HFFc6 (cell line): Measurements from ENCODE around the gene CABLES2. TPM values are rescaled to one million over a fixed set of nuclear protein-coding genes. Genes with fewer than 3 reads are reported as not detected.

Source experiments
- DNase-seq: peaks from one replicate; pipeline ENCODE4 v3.0.0-alpha.2; 2018
- H3K27ac Mint-ChIP-seq: 2 replicates; pipeline ENCODE4 v1.8.0; 2020; ENCODE audit warnings: mild to moderate bottlenecking, mixed read lengths
- H3K27me3 Mint-ChIP-seq: 2 replicates; pipeline ENCODE4 v1.8.0; 2021; ENCODE audit warnings: mild to moderate bottlenecking, moderate library complexity, mixed read lengths; ENCODE audit not compliant: insufficient read depth
- H3K36me3 Mint-ChIP-seq: 2 replicates; pipeline ENCODE4 v1.8.0; 2021; ENCODE audit warnings: low read depth, mixed read lengths
- H3K4me1 Mint-ChIP-seq: 2 replicates; pipeline ENCODE4 v1.8.0; 2020; ENCODE audit warnings: low read depth, mixed read lengths
- H3K4me3 Mint-ChIP-seq: 2 replicates; pipeline ENCODE4 v1.8.0; 2020; ENCODE audit warnings: mild to moderate bottlenecking, moderate library complexity, mixed read lengths
- H3K9me3 Mint-ChIP-seq: 2 replicates; pipeline ENCODE4 v1.8.0; 2020; ENCODE audit warnings: mild to moderate bottlenecking, mixed read lengths
- CTCF ChIP-seq: fragments of 200-600 bp; sonication (generic); IDR thresholded peaks from 2 replicates; pipeline ENCODE4 v1.5.0; 2021; ENCODE audit warnings: antibody characterized with exemption, mild to moderate bottlenecking
- long read RNA-seq: library from polyadenylated mRNA; unstranded; transcript quantifications from one replicate; pipeline ENCODE4 v2.0.0, GENCODE V29; 2019
- total RNA-seq, 6 experiments: library from RNA; stranded (reverse); fragmentation: NEBNext Ultra II Directional; extraction: Animal tissue kit (Norgen Biotek cat#: 25700); gene quantifications; 2 replicates in 1 of 6; 3 replicates in 5 of 6; pipeline ENCODE4 v1.2.3, GENCODE V29; 2021

The CABLES2 gene
- 1 to 10 TPM; 4.9 to 7.0 (median 6.6) TPM for total RNA-seq
- long read RNA-seq, partial matches to known transcripts = 3 of 5 reads
- long read RNA-seq, other reads (novel, unspliced or antisense) = 2 of 5 reads

GRCh38 chr20:62407221-62407992 lies at the start of gene CABLES2:
Gene CABLES2 (minus strand): TSS chr20:62407285. CDS start chr20:62407276, 9 bp downstream.
- Mint-ChIP-seq H3K4me1 (peaks cover 11% of the 10 kb centered on the region), H3K27me3 (peaks cover 2% of the 10 kb centered on the region), H3K27ac (no peak within 1 kb of the TSS), H3K4me3 (peak within 1 kb of the TSS; percentile 81), H3K9me3 (no peaks in the 10 kb centered on the region), H3K36me3 (no peaks in the 10 kb centered on the region)
- peak; percentile 88 for DNase-seq
- peak; percentile 44 for TF ChIP-seq CTCF

DNA sequence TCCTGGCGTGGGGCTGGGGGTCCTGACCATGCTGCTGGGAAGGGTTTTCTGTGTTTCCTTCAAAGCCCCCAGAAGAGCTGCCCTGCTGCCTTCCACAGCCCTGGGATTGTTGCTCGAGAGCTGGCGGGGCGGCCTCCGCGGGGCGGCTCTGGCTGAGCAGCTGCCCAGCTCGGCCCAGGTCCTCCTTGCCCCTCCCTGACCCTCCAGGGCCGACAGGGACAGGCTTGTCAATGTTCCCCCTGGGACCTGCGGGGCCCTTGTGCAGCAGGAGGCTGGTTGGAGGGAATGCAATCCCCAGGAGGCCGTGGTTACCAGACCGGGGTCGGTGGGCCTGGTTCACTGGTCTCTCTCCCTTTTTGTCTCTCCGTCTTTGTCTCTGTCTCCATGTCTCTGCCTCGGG lies 48.8 kb upstream of the CABLES2 start:
- TF ChIP-seq CTCF = no peak
- Mint-ChIP-seq H3K4me3 (no peak overlapping the region), H3K4me1 (no peaks in the 10 kb centered on the region), H3K27ac (no peak overlapping the region), H3K36me3 (no peaks in the 10 kb centered on the region), H3K27me3 (peaks cover 15% of the 10 kb centered on the region), H3K9me3 (no peaks in the 10 kb centered on the region)
- DNase-seq = no peak

DNA sequence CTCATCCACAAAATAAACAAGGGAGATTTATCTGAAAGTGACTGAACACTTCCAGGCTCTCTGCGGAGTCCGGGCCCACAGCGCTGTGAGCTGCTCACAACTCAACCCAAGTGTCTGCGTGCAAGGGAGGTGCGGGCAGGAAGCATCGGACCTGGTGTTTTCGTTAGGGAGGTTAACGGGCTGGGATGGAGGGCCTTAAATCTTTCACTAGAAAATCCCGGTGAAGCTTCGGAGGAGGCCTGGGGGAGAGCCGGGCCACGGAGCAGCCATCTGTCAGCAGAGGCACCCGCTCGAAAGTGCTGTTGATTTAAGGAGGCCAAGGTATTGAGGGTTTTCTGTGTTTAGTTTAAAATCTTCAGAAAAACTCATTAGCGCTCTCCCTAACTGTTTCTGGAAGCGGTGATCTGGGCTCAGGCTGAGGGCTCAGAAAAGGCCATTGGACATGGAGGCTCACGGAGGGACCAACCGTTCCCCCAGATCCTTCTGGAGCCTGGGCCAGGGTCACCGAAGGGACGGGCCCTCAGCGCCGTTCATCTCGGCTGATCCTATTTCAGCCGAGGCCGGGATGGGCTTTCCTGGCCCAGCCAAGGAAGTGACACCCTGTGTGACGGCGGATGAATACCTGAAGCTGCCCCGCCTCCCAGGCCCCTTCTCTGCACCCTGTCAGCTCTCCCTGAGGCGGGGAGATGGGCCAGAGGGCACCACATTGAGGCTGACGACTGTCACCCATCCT lies 48.0 kb upstream of the CABLES2 start:
- H3K4me1 Mint-ChIP-seq = no peaks in the 10 kb centered on the region
- H3K27me3 Mint-ChIP-seq = peaks cover 15% of the 10 kb centered on the region
- no peaks in the 10 kb centered on the region for H3K36me3 Mint-ChIP-seq
- no peaks in the 10 kb centered on the region for H3K9me3 Mint-ChIP-seq
- no peak for DNase-seq
- no peak for TF ChIP-seq CTCF
- no peak overlapping the region for H3K27ac Mint-ChIP-seq
- H3K4me3 Mint-ChIP-seq = no peak overlapping the region

GRCh38 chr20:62453186-62453808 lies 46.2 kb upstream of the CABLES2 start:
- no peaks in the 10 kb centered on the region for H3K9me3 Mint-ChIP-seq
- DNase-seq = no peak
- peaks cover 26% of the 10 kb centered on the region for H3K27me3 Mint-ChIP-seq
- TF ChIP-seq CTCF = no peak
- no peaks in the 10 kb centered on the region for H3K4me1 Mint-ChIP-seq
- H3K36me3 Mint-ChIP-seq = no peaks in the 10 kb centered on the region
- no peak overlapping the region for H3K4me3 Mint-ChIP-seq
- no peak overlapping the region for H3K27ac Mint-ChIP-seq

DNA sequence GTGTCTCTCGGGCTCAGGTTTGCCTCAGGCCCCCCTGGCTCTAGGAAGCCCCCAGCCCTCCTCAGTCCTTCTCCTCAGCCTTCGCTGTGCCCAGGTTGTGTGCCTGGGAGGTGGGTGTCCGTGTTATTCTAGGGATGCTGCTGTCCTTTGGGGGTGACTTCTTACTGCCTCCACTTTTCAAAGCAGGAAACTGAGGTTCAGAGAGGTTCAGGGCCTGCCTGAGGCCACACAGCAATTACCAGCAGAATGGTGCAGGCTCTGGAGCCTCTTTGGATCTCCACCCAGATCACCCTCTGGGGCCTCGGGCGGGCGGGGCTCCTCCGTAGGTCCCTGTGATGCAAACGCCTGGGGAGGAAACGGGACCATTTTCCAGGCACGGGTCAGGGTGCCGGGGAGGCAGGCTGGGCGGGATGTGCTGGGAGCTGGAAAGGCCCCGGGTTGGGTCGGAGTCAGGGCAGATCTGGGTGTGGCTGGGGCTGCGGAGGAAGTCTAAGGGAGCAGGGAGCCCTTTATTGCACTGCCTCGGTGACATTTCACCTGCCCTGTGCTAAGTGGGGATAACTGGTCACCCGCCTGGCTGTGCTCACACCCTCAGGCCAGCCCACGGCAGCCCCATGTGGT lies 45.5 kb upstream of the CABLES2 start:
- DNase-seq = no peak
- H3K4me3 Mint-ChIP-seq = no peak overlapping the region
- peaks cover 30% of the 10 kb centered on the region for H3K27me3 Mint-ChIP-seq
- H3K36me3 Mint-ChIP-seq = no peaks in the 10 kb centered on the region
- H3K27ac Mint-ChIP-seq = no peak overlapping the region
- H3K4me1 Mint-ChIP-seq = no peaks in the 10 kb centered on the region
- no peak for TF ChIP-seq CTCF
- no peaks in the 10 kb centered on the region for H3K9me3 Mint-ChIP-seq
